Measurements from ENCODE around the gene PBX3. TPM values are rescaled to one million over a fixed set of nuclear protein-coding genes. Genes with fewer than 3 reads are reported as not detected.

The PBX3 gene
- total and polyA plus RNA-seq, 3 donors from 2014 or later = 21.0 to 56.1 (median 48.0) TPM

- intact Hi-C loops (cut with DNase I; ENCODE audit: low total_unique reads) = no loop called here
- WGBS, 2 donors = 86 to 87% methylated on average over 5 of the region's 5 CpGs
Measured at GRCh38 chr9:125885405-125886034, 138.3 kb downstream of the PBX3 start.

GRCh38 chr9:125886365-125886764, 139.2 kb downstream of the PBX3 start:
- H3K4me3 ChIP-seq = no peak overlapping the region
- no peak for TF ChIP-seq CTCF (IDR thresholded peaks at IDR 0.05)
- no peak for TF ChIP-seq POLR2A (IDR thresholded peaks at IDR 0.05)
- H3K27me3 ChIP-seq = no peaks in the 10 kb centered on the region
- no peaks in the 10 kb centered on the region for H3K36me3 ChIP-seq (ENCODE audit: low read depth, missing control alignments)
- H3K9me3 ChIP-seq = no peaks in the 10 kb centered on the region
- WGBS, 2 donors = 76% methylated on average over 3 of the region's 3 CpGs
- DNase-seq = no peak
- no peak overlapping the region for H3K27ac ChIP-seq
- peaks cover 22% of the 10 kb centered on the region for H3K4me1 ChIP-seq
- intact Hi-C loops (cut with DNase I; ENCODE audit: low total_unique reads) = no loop called here

More at GRCh38 chr9:125885405-125886034, 138.3 kb downstream of the PBX3 start:
- Histone ChIP-seq H3K4me3 (no peak overlapping the region), H3K27ac (no peak overlapping the region), H3K36me3 (ENCODE audit: low read depth, missing control alignments) (no peaks in the 10 kb centered on the region), H3K27me3 (no peaks in the 10 kb centered on the region), H3K4me1 (peaks cover 14% of the 10 kb centered on the region), H3K9me3 (no peaks in the 10 kb centered on the region)
- TF ChIP-seq CTCF (IDR thresholded peaks at IDR 0.05) (no peak), POLR2A (IDR thresholded peaks at IDR 0.05) (no peak)
- DNase-seq = no peak

DNA sequence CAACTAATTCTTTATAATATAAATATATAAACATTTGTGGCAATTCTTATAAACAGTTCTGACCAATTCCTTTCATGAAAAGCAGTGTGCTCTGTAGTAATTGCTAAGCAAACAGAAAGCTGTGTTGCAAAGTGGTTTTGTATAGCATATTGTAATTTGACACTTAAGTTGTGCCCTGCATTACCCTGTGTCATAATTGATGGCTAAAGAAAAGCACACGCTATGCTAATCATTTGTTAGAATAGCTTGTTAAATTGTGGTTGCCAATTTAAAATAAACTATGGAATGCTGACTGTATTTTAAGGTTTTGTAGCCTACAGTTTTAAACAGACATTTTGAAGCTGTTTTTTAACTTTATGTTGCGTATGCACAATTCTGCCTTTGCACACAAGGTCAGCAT, 140.0 kb downstream of the PBX3 start:
- Histone ChIP-seq H3K4me3 (no peak overlapping the region), H3K9me3 (no peaks in the 10 kb centered on the region), H3K27me3 (no peaks in the 10 kb centered on the region), H3K4me1 (peaks cover 27% of the 10 kb centered on the region), H3K27ac (no peak overlapping the region), H3K36me3 (ENCODE audit: low read depth, missing control alignments) (no peaks in the 10 kb centered on the region)
- TF ChIP-seq POLR2A (IDR thresholded peaks at IDR 0.05) = no peak
- no peak for DNase-seq
- intact Hi-C loops (cut with DNase I; ENCODE audit: low total_unique reads) = no loop called here
- 61 to 77% methylated on average over 2 of the region's 2 CpGs for WGBS, 2 donors

GRCh38 chr9:125888211-125888610, 141.0 kb downstream of the PBX3 start:
- Histone ChIP-seq H3K27me3 (no peaks in the 10 kb centered on the region), H3K4me3 (no peak overlapping the region), H3K9me3 (no peaks in the 10 kb centered on the region), H3K36me3 (ENCODE audit: low read depth, missing control alignments) (no peaks in the 10 kb centered on the region), H3K27ac (no peak overlapping the region), H3K4me1 (peaks cover 27% of the 10 kb centered on the region)
- intact Hi-C loops (cut with DNase I; ENCODE audit: low total_unique reads) = no loop called here
- WGBS, 2 donors = 64 to 83% methylated on average over 7 of the region's 7 CpGs
- no peak for TF ChIP-seq POLR2A (IDR thresholded peaks at IDR 0.05)
- TF ChIP-seq CTCF (IDR thresholded peaks at IDR 0.05) = no peak
- DNase-seq = no peak

DNA sequence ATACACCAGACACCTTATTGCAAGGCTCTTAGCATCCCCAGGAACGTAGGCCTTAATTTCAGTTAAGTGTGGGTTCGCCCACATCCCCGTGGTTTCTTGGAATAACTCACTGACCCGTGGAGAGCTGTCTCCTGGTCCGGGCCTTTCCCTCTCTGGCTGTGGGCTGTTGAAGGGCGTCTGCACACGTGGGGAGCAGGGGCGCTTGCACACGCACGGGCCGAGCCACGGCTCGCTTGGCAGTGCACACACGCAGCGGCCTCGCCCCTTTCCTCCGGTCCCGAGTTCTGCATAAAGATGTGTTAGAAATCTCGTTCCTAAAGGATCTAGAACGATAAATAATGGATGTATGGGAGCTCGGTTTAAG, 141.9 kb downstream of the PBX3 start:
- Histone ChIP-seq H3K4me1 (peaks cover 27% of the 10 kb centered on the region), H3K27ac (peak overlapping the region; percentile 57 to 73), H3K27me3 (no peaks in the 10 kb centered on the region), H3K9me3 (no peaks in the 10 kb centered on the region), H3K36me3 (ENCODE audit: low read depth, missing control alignments) (no peaks in the 10 kb centered on the region), H3K4me3 (peak overlapping the region; percentile 49 to 50)
- peak; percentile 49 for DNase-seq
- WGBS, 2 donors = 11 to 18% methylated on average over 14 to 21 of the region's 21 CpGs
- intact Hi-C loops (cut with DNase I; ENCODE audit: low total_unique reads) = no loop called here
- TF ChIP-seq POLR2A (IDR thresholded peaks at IDR 0.05) (no peak), CTCF (IDR thresholded peaks at IDR 0.05) (no peak)
